Thyroid gland (tissue), 4 donors: ENCODE data around the gene HECTD4.

Experiments
- CTCF ChIP-seq, 6 experiments: fragments of 200-600 bp in 3 of 6; fragments of 450-650 bp in 3 of 6; sonication (generic) in 3 of 6; IDR thresholded peaks; one replicate each; pipeline ENCODE4 v1.5.1; 2016 to 2019; ENCODE audit warnings: antibody characterized with exemption in 6 of 6, mild to moderate bottlenecking in 2 of 6, inconsistent platforms in 1 of 6, moderate library complexity in 1 of 6
- POLR2A ChIP-seq, 2 donors: fragments of 450-650 bp; IDR thresholded peaks; one replicate each; pipeline ENCODE4 v1.6.1; 2017; ENCODE audit warnings: antibody characterized with exemption in 2 of 2, mild to moderate bottlenecking in 2 of 2, moderate library complexity in 1 of 2

DNA sequence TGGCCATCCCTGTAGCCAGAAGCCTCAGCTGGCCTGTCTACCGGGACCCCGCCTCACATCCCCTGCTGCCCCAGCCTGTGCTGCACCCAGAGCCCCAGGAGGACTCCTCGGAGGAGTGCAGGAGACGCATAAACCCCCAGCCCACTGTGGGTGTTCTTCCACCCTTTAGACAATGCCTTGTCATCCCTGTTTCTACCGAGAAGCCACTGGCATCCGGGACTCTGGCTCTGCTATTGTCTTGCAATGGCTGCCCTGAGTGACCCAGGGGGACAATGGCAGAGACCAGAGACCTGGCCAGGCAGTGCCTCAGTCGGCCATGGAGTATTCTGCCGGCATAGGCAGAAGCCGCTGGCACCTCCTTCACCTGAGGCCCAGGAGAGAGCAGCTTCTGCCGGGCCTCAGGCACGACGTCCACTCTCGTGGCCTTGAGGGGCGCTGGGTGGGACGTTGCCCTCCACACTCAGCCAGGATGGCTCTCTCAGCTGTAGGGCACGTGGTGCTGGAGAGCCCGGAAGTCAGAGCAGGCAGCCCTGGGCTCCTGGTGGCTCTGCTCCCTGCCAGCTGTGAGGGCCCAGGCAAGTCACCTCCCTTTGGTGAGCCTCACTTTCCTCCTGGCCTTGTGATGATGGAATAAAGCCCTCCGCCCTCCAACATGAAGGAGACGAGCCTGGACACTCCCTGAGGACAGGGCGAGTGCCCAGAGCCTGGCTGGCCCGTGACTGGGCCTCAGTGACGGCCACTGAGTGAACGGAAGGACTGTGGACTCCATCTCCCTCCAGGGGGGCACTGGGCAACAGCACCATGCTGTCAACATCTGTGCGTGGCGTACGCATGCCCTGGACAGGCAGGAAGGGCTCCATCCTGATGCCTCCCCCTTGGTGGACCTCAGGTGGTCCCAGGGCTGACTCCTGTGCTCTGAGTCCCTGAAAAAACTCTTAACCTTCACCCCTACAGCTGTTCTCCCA, 215.9 kb downstream of the HECTD4 start:
- TF ChIP-seq POLR2A (IDR thresholded peaks at IDR 0.05) = no peak
- TF ChIP-seq CTCF (IDR thresholded peaks at IDR 0.05) = no peak
